Measurements from ENCODE around the gene XPNPEP1. TPM values are rescaled to one million over a fixed set of nuclear protein-coding genes. Genes with fewer than 3 reads are reported as not detected.

The XPNPEP1 gene
- total RNA-seq, 2 experiments from 2014 or later: 70.9 to 77.0 TPM

DNA sequence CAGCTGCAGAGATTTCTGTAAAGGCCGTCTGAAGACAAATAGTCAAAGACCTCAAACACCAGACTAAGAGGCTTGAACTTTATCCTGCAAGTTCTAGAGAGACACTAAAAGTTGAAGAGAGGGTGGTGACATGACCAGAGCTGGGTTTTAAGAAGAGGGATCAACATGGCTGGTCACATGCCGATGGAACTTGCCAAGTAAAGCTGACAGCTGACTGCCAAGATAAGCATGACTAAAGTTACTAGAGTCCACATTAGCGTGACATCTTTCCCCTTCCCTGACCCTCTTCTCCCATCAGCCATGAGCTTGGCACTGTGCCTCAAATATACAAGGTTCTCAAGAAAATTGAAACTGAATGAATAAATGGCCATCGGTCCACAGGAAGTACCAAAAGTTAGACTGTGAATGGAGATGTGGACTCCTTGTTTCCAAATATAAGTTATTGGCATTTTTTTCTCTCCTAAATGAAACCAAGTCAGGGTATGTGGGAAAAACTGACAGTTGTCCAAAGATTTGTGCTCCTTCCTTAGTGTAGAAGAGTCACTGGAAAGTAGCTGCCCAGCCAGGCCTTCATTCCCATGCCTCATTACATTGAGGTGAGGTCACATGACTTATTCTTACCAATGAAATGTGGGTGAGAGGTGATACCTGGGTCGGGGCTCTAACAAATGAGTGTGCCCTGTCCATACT lies 24.5 kb downstream of the XPNPEP1 start:
- ChIA-PET CTCF (interaction anchor here (1.0 to 1.2 kb wide), 2 partner anchors 15 to 308 kb away, joined by 3 to 4 read pairs; no protein-coding TSS in a partner anchor), POLR2A (no interaction called here)

DNA sequence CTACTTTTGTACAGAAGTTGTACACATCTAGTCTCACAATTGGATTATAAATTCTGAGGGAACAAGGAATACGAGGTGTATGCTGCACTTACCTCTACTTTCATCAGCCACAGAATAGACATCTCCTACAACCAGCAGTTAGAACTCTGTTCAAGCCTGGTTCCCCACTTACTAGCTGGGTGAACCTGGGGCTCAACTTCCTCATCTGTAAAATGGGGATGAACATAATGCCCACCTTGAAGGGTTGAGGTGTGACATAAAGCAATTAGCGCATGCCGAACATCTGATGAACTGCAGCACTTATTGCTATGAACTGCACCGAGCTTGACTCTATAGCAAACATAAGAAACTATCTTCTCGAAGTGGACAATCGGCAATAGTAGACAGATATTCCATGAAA lies 25.3 kb downstream of the XPNPEP1 start:
- POLR2A ChIA-PET: no interaction called here

DNA sequence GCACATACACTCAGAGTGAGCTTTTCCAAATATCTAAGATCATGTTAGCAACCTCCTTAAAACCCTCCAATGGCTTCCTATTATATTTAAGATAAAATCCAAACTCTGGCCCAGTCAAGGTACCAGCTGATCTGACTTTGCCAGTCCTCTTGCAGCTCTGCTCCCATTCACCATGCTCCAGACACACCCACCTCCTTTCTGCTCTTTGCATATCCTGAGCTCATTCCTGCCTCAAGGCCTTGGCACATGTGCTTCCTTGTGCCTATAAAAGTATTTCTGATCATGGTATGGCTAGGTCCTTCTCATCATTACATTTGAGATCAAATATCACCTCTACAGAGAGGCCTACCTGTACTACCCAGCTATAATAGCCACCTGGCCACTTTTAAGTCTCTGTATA lies 27.5 kb downstream of the XPNPEP1 start:
- ChIA-PET CTCF (interaction anchor here (0.8 to 1.0 kb wide), 2 partner anchors 12 to 13 kb away, joined by 4 read pairs; no protein-coding TSS in a partner anchor), POLR2A (interaction anchor here (0.6 kb wide), 1 partner anchor 28 kb away, joined by 3 read pairs; the partner anchor contains the start of gene XPNPEP1)

More for the DNA sequence above, 25.3 kb downstream of the XPNPEP1 start:
- CTCF ChIA-PET: interaction anchor here (1.0 kb wide), 1 partner anchor 308 kb away, joined by 3 read pairs; no protein-coding TSS in a partner anchor

- POLR2A ChIA-PET: no interaction called here
- CTCF ChIA-PET: interaction anchor here (0.8 to 1.0 kb wide), 2 partner anchors 12 to 14 kb away, joined by 4 read pairs; no protein-coding TSS in a partner anchor
These were observed 28.1 kb downstream of the XPNPEP1 start for GRCh38 chr10:109895095-109895818.

- ChIA-PET POLR2A (no interaction called here), CTCF (no interaction called here)
These were observed 28.8 kb downstream of the XPNPEP1 start for GRCh38 chr10:109894516-109894915.

DNA sequence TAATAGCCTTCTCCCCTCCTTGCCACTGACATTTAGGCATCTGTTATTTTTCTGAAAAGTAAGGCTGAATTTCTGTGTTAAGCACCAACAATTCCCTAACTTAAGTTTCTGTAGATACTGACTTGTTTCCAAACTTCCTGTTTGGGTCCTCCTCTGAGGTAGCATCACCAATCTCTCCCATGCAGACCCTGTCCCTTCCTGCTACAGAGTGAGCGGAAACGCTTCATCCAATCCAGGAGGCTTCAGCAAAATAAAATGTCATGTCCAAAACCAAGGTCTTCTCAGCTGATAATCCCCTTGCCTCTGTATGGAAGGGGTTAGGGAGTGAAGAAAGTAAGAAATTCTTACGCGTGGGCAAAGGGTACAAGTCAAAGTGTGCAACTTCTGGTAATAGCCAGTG lies 29.9 kb downstream of the XPNPEP1 start:
- ChIA-PET POLR2A (no interaction called here), CTCF (no interaction called here)

GRCh38 chr10:109892931-109893330 lies 30.4 kb downstream of the XPNPEP1 start:
- POLR2A ChIA-PET: no interaction called here
- CTCF ChIA-PET: no interaction called here

DNA sequence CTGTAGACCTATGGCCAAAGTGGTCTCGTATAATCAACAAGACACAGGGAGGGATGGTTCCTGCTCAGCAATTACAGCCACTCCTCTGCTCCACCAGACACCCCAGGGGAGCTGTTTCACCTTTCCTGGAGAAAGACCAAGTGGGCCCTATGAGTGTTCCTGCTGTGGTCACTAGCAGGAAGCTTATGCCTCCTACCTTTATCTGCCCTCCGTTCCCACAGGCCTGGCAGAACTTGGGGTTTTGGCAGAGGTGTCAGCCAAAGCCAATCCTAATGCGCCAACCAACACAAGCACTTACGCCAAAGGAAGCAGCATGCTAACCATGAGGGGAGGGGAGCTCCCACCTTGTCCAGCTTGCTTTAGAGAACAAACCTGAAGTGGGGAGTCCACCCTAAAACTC lies 31.2 kb downstream of the XPNPEP1 start:
- ChIA-PET CTCF (no interaction called here), POLR2A (no interaction called here)

- CTCF ChIA-PET: no interaction called here
These were observed 32.2 kb downstream of the XPNPEP1 start for GRCh38 chr10:109891105-109891504.

GRCh38 chr10:109889867-109890266 lies 33.4 kb downstream of the XPNPEP1 start:
- CTCF ChIA-PET: no interaction called here
- POLR2A ChIA-PET: interaction anchor here (0.8 kb wide), 1 partner anchor 33 kb away, joined by 3 read pairs; no protein-coding TSS in a partner anchor

More at GRCh38 chr10:109891105-109891504, 32.2 kb downstream of the XPNPEP1 start:
- POLR2A ChIA-PET: no interaction called here

DNA sequence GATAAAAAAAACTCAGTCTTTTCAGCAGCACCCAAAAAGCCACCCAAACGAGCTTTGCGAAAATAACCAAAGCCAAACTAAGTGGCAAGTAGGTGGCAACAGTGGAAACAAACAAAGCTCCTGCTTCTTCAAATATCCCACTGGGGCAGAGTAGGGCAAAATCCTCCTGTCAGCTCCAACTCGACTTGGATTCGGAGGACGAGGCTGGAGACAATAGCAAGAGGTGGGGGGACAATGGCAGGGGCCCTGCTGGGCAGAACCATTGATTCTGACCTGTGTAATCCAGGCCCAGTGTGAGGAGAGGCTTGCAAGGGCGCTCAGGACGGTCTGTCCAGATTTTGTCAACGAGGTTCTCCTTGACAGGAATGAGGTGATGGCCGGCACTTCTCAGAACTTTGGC lies 35.5 kb downstream of the XPNPEP1 start:
- ChIA-PET CTCF (no interaction called here), POLR2A (no interaction called here)

DNA sequence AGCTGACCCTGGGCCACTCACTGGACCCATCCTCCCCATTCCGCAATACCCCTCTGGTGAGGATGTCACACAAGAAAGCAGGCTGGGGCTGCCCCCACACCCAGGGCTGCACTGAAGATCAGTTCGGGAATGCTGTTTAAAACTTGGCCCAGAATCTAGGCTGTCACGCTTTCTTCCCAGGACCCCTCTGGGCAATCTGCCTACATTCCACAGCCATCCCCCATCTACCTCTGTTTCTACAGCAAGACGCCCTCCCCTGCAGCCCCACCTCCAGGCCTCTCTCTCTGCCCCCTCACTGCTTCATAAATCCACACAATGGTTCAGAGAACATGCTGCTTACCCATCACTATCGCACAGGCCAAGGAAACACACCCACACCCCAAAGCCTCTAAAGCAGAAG lies 36.1 kb downstream of the XPNPEP1 start:
- ChIA-PET POLR2A (no interaction called here), CTCF (no interaction called here)

DNA sequence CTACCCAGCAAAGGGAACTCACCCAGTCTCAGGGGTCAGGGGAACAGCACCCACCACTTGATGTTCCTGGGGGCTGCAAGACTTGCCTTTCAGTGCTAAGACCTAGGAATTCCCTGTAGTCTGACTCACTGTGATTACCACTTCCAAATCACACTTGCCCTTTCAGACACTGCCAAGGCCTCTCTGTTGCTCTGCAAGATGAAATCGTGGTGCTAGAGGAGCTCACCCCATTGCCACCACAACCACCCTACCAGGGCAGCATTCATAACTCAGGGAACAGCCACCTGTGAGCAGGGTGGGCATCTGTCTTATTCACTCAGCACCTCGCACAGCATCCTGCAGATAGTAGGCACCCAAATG lies 36.5 kb downstream of the XPNPEP1 start:
- ChIA-PET POLR2A (no interaction called here), CTCF (no interaction called here)

GRCh38 chr10:109886037-109886780 lies 37.1 kb downstream of the XPNPEP1 start:
- ChIA-PET POLR2A (no interaction called here), CTCF (interaction anchor here (0.5 kb wide), 1 partner anchor 341 kb away, joined by 3 read pairs; no protein-coding TSS in a partner anchor)

GRCh38 chr10:109883859-109884771 lies 39.2 kb downstream of the XPNPEP1 start:
- POLR2A ChIA-PET: no interaction called here
- CTCF ChIA-PET: interaction anchor here (0.6 to 2.2 kb wide), 20 partner anchors 9 to 336 kb away, joined by 3 to 10 read pairs (median 4); no protein-coding TSS in a partner anchor

DNA sequence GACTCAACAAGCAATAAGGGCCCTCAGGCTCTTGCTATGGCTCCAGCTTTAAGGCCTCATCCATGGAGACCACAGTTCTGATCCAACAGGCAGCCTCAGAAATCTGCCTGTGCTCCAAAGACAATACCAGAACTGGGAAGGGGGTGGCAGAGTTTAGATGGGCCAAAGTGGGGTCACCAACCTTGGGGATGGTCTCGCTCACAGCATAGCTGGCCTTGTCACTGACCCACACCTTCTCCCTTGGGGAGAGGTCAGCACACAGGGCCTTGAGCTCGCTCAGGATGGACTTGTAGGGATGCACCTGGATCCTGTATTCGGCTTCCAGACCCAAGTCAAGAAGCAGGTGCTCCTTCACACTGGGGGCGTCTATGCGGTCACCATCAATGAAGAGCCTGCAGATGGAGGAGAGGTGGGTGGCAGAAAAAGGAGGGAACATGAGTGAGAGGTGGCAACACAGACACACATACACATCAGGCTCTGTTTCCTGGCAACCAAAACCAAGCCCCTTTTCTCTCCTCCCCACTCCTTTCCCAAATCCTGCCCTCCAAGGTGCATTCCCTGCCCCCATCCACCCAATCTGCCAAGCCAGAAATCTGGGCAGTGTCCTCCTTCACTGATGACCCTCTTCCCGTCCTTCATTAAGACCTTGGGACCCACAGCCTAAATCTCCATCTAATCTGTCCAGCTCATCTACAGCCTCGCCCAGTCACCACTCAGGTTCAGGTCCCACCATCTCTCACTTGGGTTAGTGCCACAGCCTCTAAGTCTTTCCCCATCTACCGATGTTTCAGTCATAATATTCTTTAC lies 40.9 kb downstream of the XPNPEP1 start:
- POLR2A ChIA-PET: no interaction called here
- CTCF ChIA-PET: interaction anchor here (0.7 to 2.2 kb wide), 3 partner anchors 13 to 132 kb away, joined by 3 to 4 read pairs (median 4); no protein-coding TSS in a partner anchor

- ChIA-PET CTCF (no interaction called here), POLR2A (no interaction called here)
These were observed 41.6 kb downstream of the XPNPEP1 start for GRCh38 chr10:109881769-109882057.

DNA sequence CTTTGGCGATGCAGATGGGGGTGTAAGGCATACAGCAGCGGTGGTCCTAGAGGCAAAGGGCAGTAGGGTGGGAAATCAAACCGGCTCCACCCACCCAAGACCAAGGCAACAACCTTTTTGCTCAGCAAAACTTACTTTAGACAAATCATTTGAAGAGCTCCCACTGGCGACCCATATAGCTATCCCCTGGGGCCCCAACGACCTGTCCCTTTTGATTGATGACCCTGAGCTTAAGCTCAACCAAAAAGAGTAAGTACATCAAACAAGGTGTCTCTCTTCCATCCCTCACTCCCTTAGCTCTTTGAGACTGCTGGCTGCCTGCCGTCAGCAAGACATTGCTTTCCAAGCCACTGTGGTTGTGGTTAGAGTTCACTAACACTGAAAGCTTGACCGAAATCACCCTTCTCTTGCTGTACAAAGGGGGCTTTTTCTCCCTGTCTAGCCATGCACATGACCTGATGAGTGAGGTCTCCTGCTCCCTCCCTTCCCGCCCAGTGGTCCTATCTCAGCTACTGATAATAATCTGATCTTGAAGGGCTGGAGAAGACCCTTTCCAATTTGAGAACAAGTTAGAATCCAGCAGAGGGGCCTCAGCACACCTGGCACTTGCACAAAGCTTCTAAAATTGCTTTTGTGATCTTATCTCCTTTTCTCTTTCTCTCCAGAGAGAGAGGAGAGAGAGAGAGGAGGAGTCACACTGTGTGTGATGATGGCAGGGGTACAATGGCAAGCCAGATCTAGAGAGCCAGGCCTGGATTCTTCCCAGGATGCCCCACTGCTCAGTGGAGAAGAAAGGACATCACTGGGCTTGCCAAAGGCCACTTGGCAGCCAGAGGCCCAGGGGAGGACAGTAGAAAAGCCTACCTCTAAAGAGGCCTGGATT lies 42.2 kb downstream of the XPNPEP1 start:
- ChIA-PET POLR2A (no interaction called here), CTCF (no interaction called here)

All from activated CD8-positive, alpha-beta memory T cell treated with anti-CD3 and anti-CD28 coated beads for 36 hours (primary cell).